HCT116 (cell line): ENCODE results near the gene LTO1. TPM values are rescaled to one million over a fixed set of nuclear protein-coding genes. Genes with fewer than 3 reads are reported as not detected.

ENCODE experiments used
- ATAC-seq: fragments of 200-7000 bp; cut with Tn5 transposase; 2 replicates; pipeline ENCODE4 v1.9.1; 2020; ENCODE audit warnings: mild to moderate bottlenecking, moderate library complexity
- BruUV-seq: library from RNA; stranded (reverse); fragments of 400-500 nt; replicated peaks from 2 replicates; lab custom pipeline; 2021; lab: Mats Ljungman, UMichigan
- CTCF ChIA-PET: fragments of 300-600 bp; sonication (Branson Sonifier 250); formaldehyde crosslinking; loops from one replicate; lab custom pipeline; 2021; ENCODE audit warnings: antibody characterized with exemption; lab: Charles Lee
- POLR2A ChIA-PET: fragments of 300-600, 350-600 bp; sonication (Branson Sonifier 250); formaldehyde crosslinking; loops from one replicate; lab custom pipeline; 2021; ENCODE audit warnings: antibody characterized with exemption; lab: Charles Lee
- RAD21 ChIA-PET, 2 experiments: fragments of 300-600 bp; sonication (Branson Sonifier 250); formaldehyde crosslinking; loops; one replicate each; lab custom pipeline; 2023; ENCODE audit warnings: low total read pairs in 2 of 2; ENCODE audit not compliant: uncharacterized antibody in 2 of 2, unreplicated experiment in 2 of 2, low non-redundant PET in 1 of 2; lab: Charles Lee
- DNase-seq: peaks from one replicate; pipeline ENCODE4 v3.0.0-alpha.2; 2010; ENCODE audit warnings: low read depth, low spot score
- H2AFZ ChIP-seq: fragments of 200-600 bp; shearing (Covaris generic), sonication (generic); 2 replicates; pipeline ENCODE4 v1.6.1; 2017; ENCODE audit warnings: low read depth, mixed run types, mixed read lengths, antibody characterized with exemption, low read length; ENCODE audit not compliant: poor library complexity, severe bottlenecking
- H3K27ac ChIP-seq: 2 replicates; pipeline ENCODE4 v1.5.1; 2012; ENCODE audit warnings: low read depth, low read length
- H3K27me3 ChIP-seq: fragments of 200-600 bp; sonication (generic); 2 replicates; pipeline ENCODE4 v1.6.1; 2016; ENCODE audit warnings: mixed run types, low read length, mixed read lengths; ENCODE audit not compliant: insufficient read depth
- H3K36me3 ChIP-seq, 2 experiments: fragments of 200-500 bp in 1 of 2; fragments of 200-600 bp in 1 of 2; sonication (Bioruptor generic) in 1 of 2; sonication (generic) in 1 of 2; 2 replicates each; pipeline versions ENCODE4 v1.5.1 to v1.6.1; 2014 to 2016; ENCODE audit warnings: low read length in 2 of 2, inconsistent platforms in 1 of 2, mixed read lengths in 1 of 2, mixed run types in 1 of 2; ENCODE audit not compliant: insufficient read depth in 2 of 2, control insufficient read depth in 1 of 2
- H3K4me1 ChIP-seq, 2 experiments: fragments of 200-600 bp in 1 of 2; sonication (generic) in 1 of 2; 2 replicates each; pipeline versions ENCODE4 v1.5.1 to v1.6.1; 2012 to 2017; ENCODE audit warnings: low read length in 2 of 2, inconsistent platforms in 1 of 2, mild to moderate bottlenecking in 1 of 2, mixed read lengths in 1 of 2, mixed run types in 1 of 2, moderate library complexity in 1 of 2; ENCODE audit not compliant: insufficient read depth in 2 of 2, control insufficient read depth in 1 of 2
- H3K4me2 ChIP-seq: fragments of 200-600 bp; sonication (generic); 2 replicates; pipeline ENCODE4 v1.6.1; 2017; ENCODE audit warnings: mixed run types, low read length, mixed read lengths
- H3K4me3 ChIP-seq, 2 experiments: fragments of 200-600 bp in 1 of 2; sonication (generic) in 1 of 2; replicated peaks in 1 of 2; 2 replicates each; pipeline ENCODE4 v1.5.1; 2011 to 2016; ENCODE audit warnings: low read length in 2 of 2, control low read depth in 1 of 2, low read depth in 1 of 2, mild to moderate bottlenecking in 1 of 2, mixed read lengths in 1 of 2, mixed run types in 1 of 2
- H3K79me2 ChIP-seq: fragments of 200-600 bp; sonication (generic); 2 replicates; pipeline ENCODE4 v1.6.1; 2017; ENCODE audit warnings: mild to moderate bottlenecking, mixed run types, low read length, moderate library complexity, mixed read lengths; ENCODE audit not compliant: insufficient read depth
- H3K9ac ChIP-seq: fragments of 200-600 bp; sonication (generic); 2 replicates; pipeline ENCODE4 v1.6.1; 2016; ENCODE audit warnings: low read length, mixed read lengths
- H3K9me2 ChIP-seq: fragments of 200-600 bp; sonication (generic), shearing (Covaris generic); 2 replicates; pipeline ENCODE4 v1.6.1; 2017; ENCODE audit warnings: mixed run types, mild to moderate bottlenecking, moderate library complexity; ENCODE audit not compliant: insufficient read depth
- H3K9me3 ChIP-seq, 2 experiments: fragments of 200-500 bp in 1 of 2; fragments of 200-600 bp in 1 of 2; sonication (Bioruptor generic) in 1 of 2; sonication (generic) in 1 of 2; 2 replicates each; pipeline ENCODE4 v1.6.1; 2014 to 2017; ENCODE audit warnings: low read length in 2 of 2, mixed read lengths in 2 of 2, inconsistent platforms in 1 of 2, low read depth in 1 of 2, mild to moderate bottlenecking in 1 of 2, mixed run types in 1 of 2, moderate library complexity in 1 of 2; ENCODE audit not compliant: control insufficient read depth in 1 of 2, insufficient read depth in 1 of 2
- H4K20me1 ChIP-seq: fragments of 200-600 bp; sonication (generic), shearing (Covaris generic); 2 replicates; pipeline ENCODE4 v1.6.1; 2017; ENCODE audit warnings: mixed run types, mild to moderate bottlenecking, moderate library complexity; ENCODE audit not compliant: insufficient read depth
- EGR1 ChIP-seq: IDR thresholded peaks from 2 replicates; pipeline ENCODE4 v1.6.1; 2012; ENCODE audit warnings: low read depth
- ELF1 ChIP-seq: IDR thresholded peaks from 2 replicates; pipeline ENCODE4 v1.6.1; 2012; ENCODE audit warnings: low read depth, borderline replicate concordance
- FOSL1 ChIP-seq: IDR thresholded peaks from 2 replicates; pipeline ENCODE4 v1.6.1; 2012; ENCODE audit warnings: low read depth
- JUND ChIP-seq: IDR thresholded peaks from 2 replicates; pipeline ENCODE4 v1.6.1; 2012
- POLR2AphosphoS5 ChIP-seq: IDR thresholded peaks from 2 replicates; pipeline ENCODE4 v1.6.1; 2011; ENCODE audit warnings: mild to moderate bottlenecking, low read depth, low read length, moderate library complexity
- ZNF274 ChIP-seq: fragments of 200-500 bp; sonication (Bioruptor generic); IDR thresholded peaks from 2 replicates; pipeline ENCODE4 v1.6.1; 2014; ENCODE audit warnings: mild to moderate bottlenecking, low read depth, low read length, inconsistent platforms
- intact Hi-C: fragments of 100-400 bp; cut with micrococcal nuclease; formaldehyde crosslinking; loops from 2 replicates; pipeline ENCODE4 v1.10.0; 2022
- total RNA-seq: library from RNA; stranded (reverse); gene quantifications from one replicate; pipeline ENCODE4 v1.2.1, GENCODE V29; 2021; ENCODE audit not compliant: unreplicated experiment
- TF ChIP-seq, protein P1 (sequence below): IDR thresholded peaks from 2 replicates; pipeline ENCODE4 v1.6.1; 2011; ENCODE audit warnings: mild to moderate bottlenecking, low read length, moderate library complexity; ENCODE audit not compliant: insufficient replicate concordance; ENCODE audit errors: extremely low read depth
- TF ChIP-seq, protein P2 (sequence below), 3 experiments: fragments of 200-600 bp in 1 of 3; sonication (generic) in 1 of 3; IDR thresholded peaks in 2 of 3; conservative IDR thresholded peaks in 1 of 3; 2 replicates each; pipeline ENCODE4 v1.5.1; 2012 to 2017; ENCODE audit warnings: low read depth in 2 of 3, low read length in 2 of 3, antibody characterized with exemption in 1 of 3, borderline replicate concordance in 1 of 3, control low read depth in 1 of 3, mild to moderate bottlenecking in 1 of 3, mixed read lengths in 1 of 3, mixed run types in 1 of 3, moderate library complexity in 1 of 3; ENCODE audit not compliant: insufficient read depth in 1 of 3

The LTO1 gene
- total RNA-seq, 1 experiment from 2014 or later, result 21.3 TPM

DNA sequence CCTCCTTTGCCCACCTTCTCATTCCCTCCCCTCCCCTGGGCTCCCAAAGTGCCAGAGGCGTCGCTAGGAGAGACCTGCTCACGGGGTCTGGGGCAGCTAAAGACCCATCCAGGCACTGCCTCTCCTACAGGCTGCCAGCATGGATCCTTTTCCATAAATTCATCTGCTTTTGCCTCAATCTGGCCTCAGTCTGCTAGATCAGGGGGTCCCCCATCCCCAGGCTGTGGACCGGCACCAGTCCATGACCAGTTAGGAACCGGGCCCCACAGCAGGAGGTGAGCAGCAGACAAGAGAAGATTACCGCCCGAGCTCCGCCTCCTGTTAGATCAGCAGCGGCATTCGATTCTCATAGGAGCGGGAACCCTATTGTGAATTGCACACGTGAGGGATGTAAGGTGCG is 12.3 kb downstream of the LTO1 start (continued):
- TF ChIP-seq, protein P1, sequence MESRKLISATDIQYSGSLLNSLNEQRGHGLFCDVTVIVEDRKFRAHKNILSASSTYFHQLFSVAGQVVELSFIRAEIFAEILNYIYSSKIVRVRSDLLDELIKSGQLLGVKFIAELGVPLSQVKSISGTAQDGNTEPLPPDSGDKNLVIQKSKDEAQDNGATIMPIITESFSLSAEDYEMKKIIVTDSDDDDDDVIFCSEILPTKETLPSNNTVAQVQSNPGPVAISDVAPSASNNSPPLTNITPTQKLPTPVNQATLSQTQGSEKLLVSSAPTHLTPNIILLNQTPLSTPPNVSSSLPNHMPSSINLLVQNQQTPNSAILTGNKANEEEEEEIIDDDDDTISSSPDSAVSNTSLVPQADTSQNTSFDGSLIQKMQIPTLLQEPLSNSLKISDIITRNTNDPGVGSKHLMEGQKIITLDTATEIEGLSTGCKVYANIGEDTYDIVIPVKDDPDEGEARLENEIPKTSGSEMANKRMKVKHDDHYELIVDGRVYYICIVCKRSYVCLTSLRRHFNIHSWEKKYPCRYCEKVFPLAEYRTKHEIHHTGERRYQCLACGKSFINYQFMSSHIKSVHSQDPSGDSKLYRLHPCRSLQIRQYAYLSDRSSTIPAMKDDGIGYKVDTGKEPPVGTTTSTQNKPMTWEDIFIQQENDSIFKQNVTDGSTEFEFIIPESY, result no peak
- TF ChIP-seq ZNF274 (no peak), EGR1 (no peak), FOSL1 (no peak), JUND (no peak), ELF1 (no peak)

DNA sequence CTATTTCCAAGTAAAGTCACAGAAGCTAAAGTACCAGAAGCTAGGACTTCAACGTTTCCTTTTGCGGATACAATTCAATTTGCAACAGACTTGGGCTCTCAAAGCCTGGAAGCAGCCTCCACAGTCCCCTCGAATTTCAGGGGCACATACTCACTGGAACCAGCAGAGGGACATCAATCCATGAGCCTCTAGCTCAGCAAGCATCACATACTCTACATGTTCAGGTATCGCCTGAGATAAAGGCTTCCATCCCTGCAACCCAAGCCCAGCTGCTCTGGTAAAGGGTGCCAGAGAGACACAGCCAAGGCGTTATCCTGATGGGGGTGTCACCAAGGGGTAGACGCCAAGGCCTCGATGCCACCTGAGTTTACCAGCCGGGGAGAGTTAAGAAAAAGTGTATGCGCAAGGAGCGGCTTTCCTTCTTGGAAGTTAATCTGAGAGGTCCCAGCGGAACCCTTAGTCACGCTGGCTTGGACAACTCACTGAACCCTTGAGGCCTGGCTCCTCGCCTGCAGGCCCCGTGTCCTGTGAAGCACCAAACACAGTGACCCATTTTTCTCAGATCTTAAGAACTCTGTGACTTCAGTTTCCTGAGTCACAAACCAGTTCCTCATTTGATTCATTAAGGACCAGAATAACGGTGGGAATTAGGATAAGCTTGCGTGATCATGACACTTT is 13.0 kb downstream of the LTO1 start:
- no peak overlapping the region for H3K4me3 ChIP-seq
- no TSS peak for BruUV-seq
- H3K27me3 ChIP-seq, result no peaks in the 10 kb centered on the region
- RAD21 ChIA-PET, result no interaction called here
- H4K20me1 ChIP-seq, result no peaks in the 10 kb centered on the region
- no peak overlapping the region for H2AFZ ChIP-seq
- intact Hi-C loops, result no loop called here
- H3K4me2 ChIP-seq, result no peak overlapping the region
- no peak overlapping the region for H3K9ac ChIP-seq
- DNase-seq, result no peak
- no peak for TF ChIP-seq POLR2AphosphoS5
- TF ChIP-seq, protein P2, sequence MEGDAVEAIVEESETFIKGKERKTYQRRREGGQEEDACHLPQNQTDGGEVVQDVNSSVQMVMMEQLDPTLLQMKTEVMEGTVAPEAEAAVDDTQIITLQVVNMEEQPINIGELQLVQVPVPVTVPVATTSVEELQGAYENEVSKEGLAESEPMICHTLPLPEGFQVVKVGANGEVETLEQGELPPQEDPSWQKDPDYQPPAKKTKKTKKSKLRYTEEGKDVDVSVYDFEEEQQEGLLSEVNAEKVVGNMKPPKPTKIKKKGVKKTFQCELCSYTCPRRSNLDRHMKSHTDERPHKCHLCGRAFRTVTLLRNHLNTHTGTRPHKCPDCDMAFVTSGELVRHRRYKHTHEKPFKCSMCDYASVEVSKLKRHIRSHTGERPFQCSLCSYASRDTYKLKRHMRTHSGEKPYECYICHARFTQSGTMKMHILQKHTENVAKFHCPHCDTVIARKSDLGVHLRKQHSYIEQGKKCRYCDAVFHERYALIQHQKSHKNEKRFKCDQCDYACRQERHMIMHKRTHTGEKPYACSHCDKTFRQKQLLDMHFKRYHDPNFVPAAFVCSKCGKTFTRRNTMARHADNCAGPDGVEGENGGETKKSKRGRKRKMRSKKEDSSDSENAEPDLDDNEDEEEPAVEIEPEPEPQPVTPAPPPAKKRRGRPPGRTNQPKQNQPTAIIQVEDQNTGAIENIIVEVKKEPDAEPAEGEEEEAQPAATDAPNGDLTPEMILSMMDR (IDR thresholded peaks at IDR 0.05 in 2 of 3, conservative IDR thresholded peaks at IDR 0.05 in 1 of 3; ENCODE audit: borderline replicate concordance in 1 of 3, insufficient read depth in 1 of 3, low read depth in 2 of 3, low read length in 2 of 3), result peak in 2 of 3 experiments; percentile 45; a peak in 4 of 6 replicates
- no peaks in the 10 kb centered on the region for H3K79me2 ChIP-seq
- peak; percentile 69 for ATAC-seq
- POLR2A ChIA-PET, result no interaction called here
- H3K4me1 ChIP-seq, result no peaks in the 10 kb centered on the region
- no peaks in the 10 kb centered on the region for H3K9me2 ChIP-seq
- H3K9me3 ChIP-seq, result no peaks in the 10 kb centered on the region
- no peak overlapping the region for H3K27ac ChIP-seq
- CTCF ChIA-PET, result interaction anchor here (1.0 to 1.1 kb wide), 2 partner anchors 8 to 21 kb away, joined by 4 read pairs; no protein-coding TSS in a partner anchor
- no peaks in the 10 kb centered on the region; a peak in 1 of 4 replicates for H3K36me3 ChIP-seq
